NOMO-1 treated with dmso at 0.1 percent for 144 hours (cell line): ENCODE results near the gene FREY1.

Experiments
- DNase-seq: peaks from one replicate; lab custom pipeline; 2025; ENCODE audit not compliant: unreplicated experiment; lab: John Stamatoyannopoulos, UW

FREY1 gene

GRCh38 chr11:45872651-45873356 lies 34.3 kb downstream of the FREY1 start:
- peak; percentile 16 for DNase-seq

DNA sequence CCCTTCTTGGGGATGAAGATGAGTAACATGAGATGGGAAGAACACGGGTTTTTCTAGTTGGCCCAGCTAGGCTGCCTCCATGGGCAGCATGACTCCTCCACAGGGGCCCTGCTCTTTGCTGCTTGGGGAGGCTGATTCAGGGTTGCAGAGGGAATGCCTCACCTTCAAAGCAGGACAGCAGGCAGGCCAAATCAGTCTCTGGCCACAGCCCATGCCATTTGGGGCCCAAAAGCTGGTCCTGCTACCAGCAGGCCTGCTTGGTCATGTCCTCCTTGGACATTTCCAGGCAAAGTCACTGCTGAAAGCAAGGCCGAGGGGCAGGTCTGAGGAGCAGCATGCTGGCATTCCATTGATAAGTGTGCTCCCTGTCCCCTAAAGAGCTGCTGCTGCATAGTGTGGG lies 35.4 kb downstream of the FREY1 start:
- no peak for DNase-seq

DNA sequence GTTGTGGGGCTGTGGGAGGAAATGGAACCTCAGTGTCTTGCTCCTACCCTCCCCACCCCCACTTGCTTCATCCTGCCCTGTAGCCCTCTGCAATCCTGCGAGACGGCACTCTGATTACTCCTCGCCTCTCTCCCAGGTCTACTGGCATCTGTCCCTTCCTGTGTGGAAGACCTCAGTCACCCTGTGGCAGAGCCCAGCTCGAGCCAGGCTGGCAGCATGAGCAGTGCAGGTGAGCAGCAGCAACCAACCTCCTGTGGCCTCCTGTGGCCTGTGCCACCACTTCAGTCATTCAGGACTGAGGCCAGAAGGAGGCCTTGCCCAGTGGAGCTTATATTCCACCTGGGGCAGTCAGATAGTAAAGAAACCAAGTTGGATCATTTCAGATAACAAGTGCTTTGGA lies 36.4 kb downstream of the FREY1 start:
- DNase-seq = no peak

GRCh38 chr11:45869551-45869950 lies 37.5 kb downstream of the FREY1 start:
- no peak for DNase-seq

DNA sequence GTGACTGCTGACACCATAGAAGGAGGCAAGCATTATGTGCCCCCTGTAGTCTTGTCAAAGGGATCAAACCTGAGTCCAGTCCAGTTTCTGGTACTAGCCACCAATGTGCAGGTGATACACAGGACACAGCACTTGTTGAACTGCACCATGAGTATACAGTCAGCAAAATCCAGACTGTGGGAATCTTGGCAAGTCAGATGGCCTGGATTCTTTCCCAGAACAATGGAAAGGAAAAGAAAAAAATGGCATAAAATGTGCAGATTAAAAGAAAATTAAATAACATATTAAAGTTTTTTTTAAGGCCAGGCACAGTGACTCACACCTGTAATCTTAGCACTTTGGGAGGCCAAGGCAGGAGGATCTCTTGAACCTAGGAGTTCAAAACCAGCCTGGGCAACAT lies 43.0 kb downstream of the FREY1 start:
- DNase-seq = no peak

- DNase-seq = no peak
Observed at GRCh38 chr11:45860764-45861510, 46.1 kb downstream of the FREY1 start.

- no peak for DNase-seq
Observed at GRCh38 chr11:45860348-45860747, 46.7 kb downstream of the FREY1 start.

- DNase-seq = no peak
Observed at GRCh38 chr11:45859661-45860140, 47.4 kb downstream of the FREY1 start.

DNA sequence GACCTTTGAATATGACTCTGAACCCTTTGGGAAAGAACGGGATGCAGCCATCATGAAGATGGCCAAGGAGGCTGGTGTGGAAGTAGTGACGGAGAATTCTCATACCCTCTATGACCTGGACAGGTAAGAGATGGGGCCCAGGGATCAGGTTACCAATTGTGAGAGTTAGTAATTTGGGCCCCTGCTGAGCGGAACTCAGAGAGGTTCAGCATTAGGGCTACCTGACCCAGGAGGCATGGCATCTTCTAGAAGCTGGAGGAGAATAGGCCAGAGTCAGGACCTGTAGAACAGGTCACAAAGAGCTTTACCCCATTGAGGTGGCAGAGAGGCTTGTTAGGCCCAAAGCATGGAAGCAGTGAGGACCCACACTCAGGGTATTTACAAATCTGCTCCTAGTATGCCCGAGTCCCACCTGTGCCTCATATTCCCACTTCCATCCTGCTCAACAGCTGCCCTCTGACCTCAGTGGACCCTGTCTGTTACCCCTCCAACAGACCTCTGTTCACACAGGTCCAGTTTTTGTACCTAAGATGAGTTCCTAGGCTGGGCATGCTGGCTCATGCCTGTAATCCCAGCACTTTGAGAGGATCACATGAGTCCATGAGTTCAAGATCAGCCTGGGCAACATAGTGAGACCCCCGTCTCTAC lies 48.2 kb downstream of the FREY1 start:
- no peak for DNase-seq

DNA sequence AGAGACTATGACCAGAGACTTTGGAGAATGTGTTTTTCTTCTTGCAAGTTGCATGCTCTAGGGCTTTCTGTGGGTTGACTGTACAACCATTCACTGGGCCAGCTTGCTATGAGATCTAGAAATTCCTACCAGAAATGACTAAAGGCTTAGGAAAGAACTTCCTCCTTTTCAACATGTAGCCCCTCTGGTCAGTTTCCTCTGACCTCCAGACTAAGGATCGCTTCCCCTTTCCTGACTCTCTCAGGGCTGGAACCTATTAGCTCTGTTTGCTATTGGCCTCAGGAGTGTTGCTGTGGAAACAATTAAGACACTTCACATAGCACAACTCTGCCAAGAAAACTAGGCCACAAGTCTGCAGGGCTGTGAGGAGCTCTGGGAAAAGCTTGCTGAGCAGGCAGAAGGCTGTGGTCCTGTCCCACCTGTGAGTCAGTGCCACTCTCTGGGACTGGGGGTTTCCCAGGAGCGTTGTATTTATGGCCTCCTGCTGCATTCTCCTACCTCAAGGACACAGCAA lies 49.1 kb downstream of the FREY1 start:
- peak; percentile 83 for DNase-seq
